GM12864 (cell line): ENCODE data around the gene CCN6.
A peak's percentile ranks its signal among the peaks of the same experiment; 100 is the strongest.

Experiments
- DNase-seq: peaks from one replicate; pipeline ENCODE4 v3.0.0-alpha.2; 2011; ENCODE audit warnings: low read depth
- H3K4me3 ChIP-seq: 2 replicates; pipeline ENCODE4 v1.5.1; 2011; ENCODE audit warnings: mild to moderate bottlenecking, low read depth, low read length, control low read depth
- CTCF ChIP-seq: IDR thresholded peaks from 2 replicates; pipeline ENCODE4 v1.5.1; 2011; ENCODE audit warnings: low read depth, mild to moderate bottlenecking, moderate library complexity, low read length, control low read depth, inconsistent platforms; ENCODE audit errors: missing control alignments

Gene CCN6

GRCh38 chr6:112027942-112028674 lies 25.8 kb upstream of the CCN6 start:
- no peak overlapping the region for H3K4me3 ChIP-seq
- DNase-seq = no peak
- no peak for TF ChIP-seq CTCF

- peak; percentile 87 for TF ChIP-seq CTCF
- no peak for DNase-seq
- no peak overlapping the region for H3K4me3 ChIP-seq
Observed at GRCh38 chr6:112029045-112029822, 24.7 kb upstream of the CCN6 start.

GRCh38 chr6:112030206-112030960 lies 23.5 kb upstream of the CCN6 start:
- DNase-seq = no peak
- TF ChIP-seq CTCF = no peak
- no peak overlapping the region for H3K4me3 ChIP-seq

GRCh38 chr6:112030961-112031660 lies 22.8 kb upstream of the CCN6 start:
- no peak for DNase-seq
- no peak overlapping the region for H3K4me3 ChIP-seq
- TF ChIP-seq CTCF = no peak

- no peak overlapping the region for H3K4me3 ChIP-seq
- TF ChIP-seq CTCF = no peak
- no peak for DNase-seq
Observed at GRCh38 chr6:112031960-112032359, 21.9 kb upstream of the CCN6 start.

GRCh38 chr6:112032728-112033127 lies 21.2 kb upstream of the CCN6 start:
- no peak overlapping the region for H3K4me3 ChIP-seq
- no peak for TF ChIP-seq CTCF
- DNase-seq = no peak
